Measurements from ENCODE around the gene CENPT. TPM values are rescaled to one million over a fixed set of nuclear protein-coding genes. Genes with fewer than 3 reads are reported as not detected.

The CENPT gene
- total RNA-seq, 1 donor from 2014 or later: 36.2 TPM

- Histone ChIP-seq H3K79me2 (ENCODE audit: low read depth) (peaks cover 61% of the 10 kb centered on the region), H3K9me3 (ENCODE audit: low read depth) (no peaks in the 10 kb centered on the region), H4K20me1 (ENCODE audit: low read depth) (peaks cover 21% of the 10 kb centered on the region), H3K4me1 (no peaks in the 10 kb centered on the region), H3K9ac (no peak overlapping the region), H3K27me3 (no peaks in the 10 kb centered on the region), H3K36me3 (no peaks in the 10 kb centered on the region), H3K27ac (no peak overlapping the region), H2AFZ (replicated peaks) (no peak overlapping the region), H3F3A (ENCODE audit: low read depth) (no peaks in the 10 kb centered on the region), H3K4me2 (no peak overlapping the region), H3K4me3 (no peak overlapping the region)
- Mint-ChIP-seq H3K9me3 (no peaks in the 10 kb centered on the region), H3K4me1 (no peaks in the 10 kb centered on the region), H3K4me3 (no peak overlapping the region), H3K27ac (no peak overlapping the region), H3K36me3 (peaks cover 11% of the 10 kb centered on the region), H3K27me3 (ENCODE audit: insufficient read depth, low read depth) (no peaks in the 10 kb centered on the region)
- TF ChIP-seq CTCF (IDR thresholded peaks at IDR 0.05) (no peak), EZH2 (IDR thresholded peaks at IDR 0.05) (no peak), EZH2phosphoT487 (IDR thresholded peaks at IDR 0.05) (no peak)
- no peak for DNase-seq (ENCODE audit: low spot score)
These were observed 57.4 kb downstream of the CENPT start for GRCh38 chr16:67790071-67790470.

- Histone ChIP-seq H3K4me2 (no peak overlapping the region), H3K79me2 (ENCODE audit: low read depth) (peaks cover 61% of the 10 kb centered on the region), H2AFZ (replicated peaks) (no peak overlapping the region), H3K4me1 (no peaks in the 10 kb centered on the region), H3K4me3 (no peak overlapping the region), H3F3A (ENCODE audit: low read depth) (no peaks in the 10 kb centered on the region), H3K27me3 (no peaks in the 10 kb centered on the region), H3K36me3 (no peaks in the 10 kb centered on the region), H4K20me1 (ENCODE audit: low read depth) (peaks cover 10% of the 10 kb centered on the region), H3K9me3 (ENCODE audit: low read depth) (no peaks in the 10 kb centered on the region), H3K9ac (no peak overlapping the region), H3K27ac (no peak overlapping the region)
- peaks cover 15% of the 10 kb centered on the region for H3K36me3 Mint-ChIP-seq
- no peak overlapping the region for H3K27ac Mint-ChIP-seq
- H3K4me3 Mint-ChIP-seq: no peak overlapping the region
- TF ChIP-seq EZH2phosphoT487 (IDR thresholded peaks at IDR 0.05) (no peak), EZH2 (IDR thresholded peaks at IDR 0.05) (no peak), CTCF (IDR thresholded peaks at IDR 0.05) (no peak)
- no peaks in the 10 kb centered on the region for H3K4me1 Mint-ChIP-seq
- H3K27me3 Mint-ChIP-seq (ENCODE audit: insufficient read depth, low read depth): no peaks in the 10 kb centered on the region
- DNase-seq (ENCODE audit: low spot score): no peak
- H3K9me3 Mint-ChIP-seq: peaks cover 2% of the 10 kb centered on the region
These were observed 61.0 kb downstream of the CENPT start for GRCh38 chr16:67786491-67786890.

GRCh38 chr16:67783353-67783725 lies 64.2 kb downstream of the CENPT start:
- Mint-ChIP-seq H3K27ac (no peak overlapping the region), H3K36me3 (peaks cover 15% of the 10 kb centered on the region), H3K27me3 (ENCODE audit: insufficient read depth, low read depth) (no peaks in the 10 kb centered on the region), H3K4me3 (no peak overlapping the region), H3K9me3 (peaks cover 2% of the 10 kb centered on the region), H3K4me1 (no peaks in the 10 kb centered on the region)
- Histone ChIP-seq H3K79me2 (ENCODE audit: low read depth) (peaks cover 67% of the 10 kb centered on the region), H3K9ac (no peak overlapping the region), H3K4me3 (no peak overlapping the region), H3K27ac (no peak overlapping the region), H3K4me1 (no peaks in the 10 kb centered on the region), H3F3A (ENCODE audit: low read depth) (no peaks in the 10 kb centered on the region), H3K9me3 (ENCODE audit: low read depth) (no peaks in the 10 kb centered on the region), H3K4me2 (no peak overlapping the region), H4K20me1 (ENCODE audit: low read depth) (peaks cover 13% of the 10 kb centered on the region), H3K27me3 (no peaks in the 10 kb centered on the region), H2AFZ (replicated peaks) (no peak overlapping the region), H3K36me3 (no peaks in the 10 kb centered on the region)
- no peak for DNase-seq (ENCODE audit: low spot score)
- TF ChIP-seq EZH2phosphoT487 (IDR thresholded peaks at IDR 0.05) (no peak), CTCF (IDR thresholded peaks at IDR 0.05) (no peak), EZH2 (IDR thresholded peaks at IDR 0.05) (no peak)

Data from neural progenitor cell (in vitro differentiated cells).